Measurements from ENCODE around the gene PARK7. TPM values are rescaled to one million over a fixed set of nuclear protein-coding genes. Genes with fewer than 3 reads are reported as not detected.
"Not testable (repeated sequence)": the region's sequence is repeated elsewhere in the genome, so short reads cannot be mapped to it uniquely, and the experiment has no call there.

PARK7 gene
- total RNA-seq: 100 to 1,000 TPM; 429 to 457 TPM

- Mint-ChIP-seq H3K9me3 (no peaks in the 10 kb centered on the region), H3K4me3 (peak within 1 kb of the TSS; percentile 93), H3K27me3 (no peaks in the 10 kb centered on the region), H3K36me3 (peaks cover 40% of the 10 kb centered on the region), H3K4me1 (ENCODE audit: low read depth) (peaks cover 54% of the 10 kb centered on the region), H3K27ac (peak within 1 kb of the TSS; percentile 94)
- peak; percentile 100 for DNase-seq
- intact Hi-C loops (cut with micrococcal nuclease): loop anchor here (2.0 to 5.0 kb wide), 2 partner anchors 31 to 916 kb away; partner anchors contain the start of gene ENO1
- ChIA-PET CTCF (interaction anchor here (1.3 to 1.8 kb wide), 3 partner anchors 12 to 54 kb away, joined by 4 to 7 read pairs (median 4); partner anchors contain the start of gene TNFRSF9), POLR2A (interaction anchor here (0.6 to 3.6 kb wide), 8 partner anchors 9 to 45 kb away, joined by 3 to 30 read pairs (median 6); partner anchors contain the start of gene TNFRSF9)
Observed at GRCh38 chr1:7961216-7962013, at the start of gene PARK7. TSS of gene PARK7 (plus strand) at chr1:7961711. CDS start at chr1:7962786, 1,075 bp downstream.

DNA sequence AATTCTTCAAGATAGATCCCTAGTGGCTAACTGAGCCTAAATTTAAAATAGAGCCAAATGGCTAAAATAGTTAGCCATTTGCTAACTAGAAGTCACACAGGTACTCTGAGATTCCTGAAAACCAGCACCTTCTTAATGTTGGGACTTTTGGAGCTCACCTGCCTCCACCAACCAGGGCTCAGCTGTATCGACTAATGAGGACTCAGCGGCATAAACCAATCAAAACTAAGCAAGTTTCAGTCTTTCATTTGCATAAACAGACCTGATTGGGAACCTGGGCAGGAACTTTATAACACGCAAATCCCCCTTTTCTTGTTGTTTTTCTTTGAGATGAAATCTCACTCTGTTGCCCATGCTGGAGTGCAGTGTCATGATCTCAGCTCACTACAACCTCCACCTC is 49.4 kb upstream of the PARK7 start:
- H3K4me3 Mint-ChIP-seq: no peak overlapping the region
- H3K27ac Mint-ChIP-seq: no peak overlapping the region
- DNase-seq: no peak

DNA sequence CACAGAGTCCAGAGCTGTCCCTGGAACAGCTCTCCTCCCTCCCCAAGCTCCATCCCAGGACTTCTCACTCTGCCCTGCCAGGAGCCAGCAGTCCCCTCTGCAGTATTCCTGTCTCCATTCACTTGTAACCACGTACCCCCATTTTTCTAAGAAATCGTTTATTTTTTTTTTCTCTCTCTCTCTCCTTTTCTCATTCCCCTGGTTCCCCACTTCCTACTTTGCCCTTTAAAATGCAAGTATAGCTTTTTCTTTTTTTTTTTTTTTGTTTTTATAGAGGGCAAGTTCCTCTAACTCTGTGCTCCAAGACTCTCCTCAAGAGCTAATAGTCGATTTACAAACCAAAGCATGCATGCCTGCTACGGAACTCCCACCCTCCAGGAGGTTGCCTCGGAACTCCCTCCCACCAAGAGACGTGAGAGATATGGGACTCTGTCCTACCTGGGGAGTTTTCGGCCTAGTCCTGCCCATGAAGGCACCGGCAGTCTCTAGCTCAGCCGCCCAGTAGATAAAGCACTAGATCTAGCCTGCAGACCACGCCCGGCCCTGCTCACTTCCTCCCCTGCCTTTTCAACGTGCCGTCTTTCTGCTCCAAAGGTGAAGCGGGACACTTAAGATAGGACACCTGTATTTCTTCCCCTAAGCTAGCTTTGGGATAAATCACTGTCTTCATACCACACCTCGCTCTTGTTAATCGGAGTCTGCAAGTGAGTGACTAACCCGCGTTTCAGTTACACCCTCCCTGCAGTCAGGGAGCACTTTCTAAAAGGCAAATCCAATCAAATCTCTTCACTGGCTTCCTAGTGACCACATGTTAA is 48.6 kb upstream of the PARK7 start:
- H3K4me1 Mint-ChIP-seq (ENCODE audit: low read depth): peaks cover 34% of the 10 kb centered on the region
- H3K4me3 Mint-ChIP-seq: peak overlapping the region; percentile 17
- peaks cover 3% of the 10 kb centered on the region for H3K36me3 Mint-ChIP-seq
- no peaks in the 10 kb centered on the region for H3K27me3 Mint-ChIP-seq
- ChIA-PET POLR2A (interaction anchor here (0.6 to 0.7 kb wide), 2 partner anchors 25 to 42 kb away, joined by 3 to 5 read pairs; no protein-coding TSS in a partner anchor), CTCF (interaction anchor here (0.5 to 1.1 kb wide), 3 partner anchors 10 to 103 kb away, joined by 3 read pairs; no protein-coding TSS in a partner anchor)
- no peak for DNase-seq
- no peaks in the 10 kb centered on the region for H3K9me3 Mint-ChIP-seq
- H3K27ac Mint-ChIP-seq: no peak overlapping the region
- intact Hi-C loops (cut with micrococcal nuclease): no loop called here

More for the DNA sequence above, 49.4 kb upstream of the PARK7 start:
- CTCF ChIA-PET: interaction anchor here (0.5 to 1.0 kb wide), 2 partner anchors 39 to 103 kb away, joined by 3 read pairs; no protein-coding TSS in a partner anchor
- Mint-ChIP-seq H3K4me1 (ENCODE audit: low read depth) (peaks cover 31% of the 10 kb centered on the region), H3K27me3 (no peaks in the 10 kb centered on the region), H3K36me3 (peaks cover under 1% of the 10 kb centered on the region), H3K9me3 (no peaks in the 10 kb centered on the region)
- POLR2A ChIA-PET: no interaction called here
- intact Hi-C loops (cut with micrococcal nuclease): no loop called here

- ChIA-PET CTCF (interaction anchor here (0.6 to 1.9 kb wide), 9 partner anchors 9 to 248 kb away, joined by 3 to 7 read pairs (median 3); partner anchors contain the start of gene TNFRSF9), POLR2A (interaction anchor here (0.6 to 1.4 kb wide), 4 partner anchors 15 to 68 kb away, joined by 3 to 5 read pairs (median 4); partner anchors contain the start of gene TNFRSF9)
- H3K9me3 Mint-ChIP-seq: no peaks in the 10 kb centered on the region
- no peak overlapping the region for H3K4me3 Mint-ChIP-seq
- H3K4me1 Mint-ChIP-seq (ENCODE audit: low read depth): peaks cover 45% of the 10 kb centered on the region
- peak overlapping the region; percentile 71 for H3K27ac Mint-ChIP-seq
- DNase-seq: peak; percentile 51
- peaks cover 12% of the 10 kb centered on the region for H3K36me3 Mint-ChIP-seq
- H3K27me3 Mint-ChIP-seq: no peaks in the 10 kb centered on the region
- intact Hi-C loops (cut with micrococcal nuclease): no loop called here
Observed at GRCh38 chr1:7915826-7916500, 45.5 kb upstream of the PARK7 start.

DNA sequence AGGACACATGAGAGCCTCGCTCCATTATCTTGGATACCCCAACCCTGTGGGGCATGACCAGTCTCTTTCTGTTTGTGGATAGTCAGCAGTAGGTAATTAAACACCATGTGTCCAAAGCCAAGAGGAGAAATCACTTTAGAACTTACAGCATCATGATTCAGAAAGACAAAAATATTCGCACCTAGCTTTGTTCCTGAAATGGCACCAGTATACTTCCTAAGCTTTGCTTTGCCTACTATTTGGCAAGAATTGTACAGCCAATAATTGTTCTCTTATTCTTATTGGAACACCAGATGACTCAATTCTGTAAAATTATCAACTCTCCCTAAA is 45.0 kb upstream of the PARK7 start:
- CTCF ChIA-PET: interaction anchor here (0.9 to 1.9 kb wide), 7 partner anchors 8 to 249 kb away, joined by 3 to 7 read pairs (median 3); partner anchors contain the start of gene TNFRSF9
- POLR2A ChIA-PET: interaction anchor here (0.6 to 1.4 kb wide), 4 partner anchors 14 to 68 kb away, joined by 3 to 5 read pairs (median 4); partner anchors contain the start of gene TNFRSF9
- peak overlapping the region; percentile 71 for H3K27ac Mint-ChIP-seq
- peaks cover 12% of the 10 kb centered on the region for H3K36me3 Mint-ChIP-seq
- no peak overlapping the region for H3K4me3 Mint-ChIP-seq
- peaks cover 46% of the 10 kb centered on the region for H3K4me1 Mint-ChIP-seq (ENCODE audit: low read depth)
- H3K9me3 Mint-ChIP-seq: no peaks in the 10 kb centered on the region
- no peaks in the 10 kb centered on the region for H3K27me3 Mint-ChIP-seq
- intact Hi-C loops (cut with micrococcal nuclease): no loop called here
- no peak for DNase-seq

DNA sequence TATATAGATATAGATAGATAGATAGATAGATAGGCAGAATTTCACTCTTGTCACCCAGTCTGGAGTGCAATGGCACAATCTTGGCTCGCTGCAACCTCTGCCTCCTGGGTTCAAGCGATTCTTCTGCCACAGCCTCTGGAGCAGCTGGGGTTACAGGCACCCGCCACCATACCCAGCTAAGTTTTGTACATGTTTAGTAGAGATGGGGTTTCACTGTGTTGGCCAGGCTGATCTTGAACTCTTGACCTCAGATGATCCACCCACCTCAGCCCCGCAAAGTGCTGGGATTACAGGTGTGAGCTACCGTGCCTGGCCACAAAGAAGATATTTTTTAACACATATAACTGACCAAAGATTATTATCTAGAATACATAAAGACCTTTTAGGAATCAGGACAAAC is 43.5 kb upstream of the PARK7 start:
- Mint-ChIP-seq H3K4me1 (ENCODE audit: low read depth) (peaks cover 45% of the 10 kb centered on the region), H3K36me3 (peaks cover 12% of the 10 kb centered on the region)
- DNase-seq; H3K27me3 Mint-ChIP-seq; POLR2A ChIA-PET; H3K27ac Mint-ChIP-seq; intact Hi-C loops (cut with micrococcal nuclease); H3K9me3 Mint-ChIP-seq; H3K4me3 Mint-ChIP-seq: not testable (repeated sequence)
- CTCF ChIA-PET: interaction anchor here (1.0 kb wide), 1 partner anchor 16 kb away, joined by 3 read pairs; no protein-coding TSS in a partner anchor

GRCh38 chr1:7919880-7920279 is 41.6 kb upstream of the PARK7 start:
- H3K4me3 Mint-ChIP-seq: no peak overlapping the region
- POLR2A ChIA-PET: interaction anchor here (1.3 to 2.1 kb wide), 2 partner anchors 10 to 42 kb away, joined by 5 to 7 read pairs; partner anchors contain the start of gene PARK7
- intact Hi-C loops (cut with micrococcal nuclease): loop anchor here (1.0 kb wide), 1 partner anchor 11 kb away; no protein-coding TSS in a partner anchor

DNA sequence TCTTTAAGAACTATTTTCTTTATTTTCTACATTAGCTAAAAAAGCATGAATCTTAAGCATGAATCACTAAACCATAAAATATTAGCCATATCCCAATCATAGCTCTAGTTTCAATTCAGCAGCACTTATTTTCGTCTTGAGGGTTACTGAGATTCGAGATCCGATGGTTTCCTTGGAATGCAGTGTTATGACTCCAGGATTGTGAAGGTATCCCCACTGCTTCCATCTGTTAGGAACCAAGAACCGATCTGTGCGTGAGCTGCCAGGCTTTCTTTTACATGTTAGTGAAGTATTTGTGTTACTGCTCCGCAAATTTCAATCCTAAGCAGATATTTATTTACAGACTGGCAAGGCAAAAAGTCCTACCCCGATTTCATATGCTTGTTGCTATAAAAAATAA is 39.7 kb upstream of the PARK7 start:
- intact Hi-C loops (cut with micrococcal nuclease): no loop called here
- Mint-ChIP-seq H3K27me3 (no peaks in the 10 kb centered on the region), H3K36me3 (peaks cover 21% of the 10 kb centered on the region), H3K4me1 (ENCODE audit: low read depth) (peaks cover 25% of the 10 kb centered on the region), H3K9me3 (no peaks in the 10 kb centered on the region), H3K27ac (no peak overlapping the region), H3K4me3 (no peak overlapping the region)
- no peak for DNase-seq
- CTCF ChIA-PET: interaction anchor here (0.8 kb wide), 1 partner anchor 18 kb away, joined by 4 read pairs; no protein-coding TSS in a partner anchor
- POLR2A ChIA-PET: interaction anchor here (2.1 kb wide), 1 partner anchor 8 kb away, joined by 7 read pairs; no protein-coding TSS in a partner anchor

More at GRCh38 chr1:7919880-7920279, 41.6 kb upstream of the PARK7 start:
- peaks cover 36% of the 10 kb centered on the region for H3K4me1 Mint-ChIP-seq (ENCODE audit: low read depth)
- no peak for DNase-seq
- H3K36me3 Mint-ChIP-seq: peaks cover 12% of the 10 kb centered on the region
- no peaks in the 10 kb centered on the region for H3K27me3 Mint-ChIP-seq
- no peaks in the 10 kb centered on the region for H3K9me3 Mint-ChIP-seq
- no peak overlapping the region for H3K27ac Mint-ChIP-seq
- CTCF ChIA-PET: interaction anchor here (0.7 to 1.4 kb wide), 2 partner anchors 18 to 272 kb away, joined by 3 to 4 read pairs; no protein-coding TSS in a partner anchor

GRCh38 chr1:7922301-7922700 is 39.2 kb upstream of the PARK7 start:
- POLR2A ChIA-PET: interaction anchor here (2.1 kb wide), 1 partner anchor 8 kb away, joined by 7 read pairs; no protein-coding TSS in a partner anchor
- Mint-ChIP-seq H3K27me3 (no peaks in the 10 kb centered on the region), H3K4me1 (ENCODE audit: low read depth) (peaks cover 20% of the 10 kb centered on the region), H3K4me3 (no peak overlapping the region), H3K36me3 (peaks cover 23% of the 10 kb centered on the region), H3K27ac (no peak overlapping the region), H3K9me3 (no peaks in the 10 kb centered on the region)
- intact Hi-C loops (cut with micrococcal nuclease): no loop called here
- CTCF ChIA-PET: no interaction called here
- DNase-seq: no peak

DNA sequence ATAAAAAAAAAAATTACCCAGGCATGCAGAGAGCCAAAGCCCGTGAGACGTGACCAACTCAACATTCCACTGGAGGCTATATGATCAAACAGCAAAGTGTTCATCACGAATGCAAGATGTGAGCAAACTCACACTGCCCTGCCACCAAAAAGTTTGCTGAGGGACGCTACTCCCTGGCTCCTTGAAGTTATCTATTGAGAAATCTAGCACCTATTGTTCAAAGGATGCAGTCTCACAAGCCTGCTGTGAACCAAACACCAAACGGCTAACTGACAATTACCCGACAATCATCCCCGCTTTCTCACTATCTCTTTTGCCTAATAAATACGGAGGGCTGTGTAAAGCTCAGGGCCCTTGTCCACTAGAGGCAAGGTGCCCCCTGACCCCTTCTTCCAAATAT is 34.5 kb upstream of the PARK7 start:
- Mint-ChIP-seq H3K36me3 (peaks cover 32% of the 10 kb centered on the region), H3K4me1 (ENCODE audit: low read depth) (peaks cover 29% of the 10 kb centered on the region)
- H3K4me3 Mint-ChIP-seq; H3K9me3 Mint-ChIP-seq; H3K27me3 Mint-ChIP-seq; H3K27ac Mint-ChIP-seq; intact Hi-C loops (cut with micrococcal nuclease); CTCF ChIA-PET; POLR2A ChIA-PET; DNase-seq: not testable (repeated sequence)

DNA sequence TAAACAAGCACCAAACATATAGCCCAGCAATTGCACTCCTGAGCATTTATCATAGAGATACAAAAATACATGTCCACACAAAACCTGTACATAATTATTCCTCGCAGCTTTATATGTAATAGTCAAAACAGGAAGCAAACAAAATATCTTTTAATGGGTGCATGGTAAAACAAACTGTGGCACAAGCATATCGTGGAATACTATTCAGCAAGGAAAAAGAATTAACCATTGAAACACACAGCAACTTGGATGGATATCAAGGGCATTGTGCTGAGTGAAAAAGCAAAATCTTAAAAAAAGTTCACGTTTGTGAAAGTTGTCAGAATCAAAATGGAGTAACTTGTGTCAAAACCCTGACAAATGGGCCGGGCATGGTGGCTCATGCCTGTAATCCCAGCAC is 33.3 kb upstream of the PARK7 start:
- Mint-ChIP-seq H3K27ac (no peak overlapping the region), H3K27me3 (no peaks in the 10 kb centered on the region), H3K9me3 (no peaks in the 10 kb centered on the region), H3K4me1 (ENCODE audit: low read depth) (peaks cover 32% of the 10 kb centered on the region), H3K4me3 (no peak overlapping the region), H3K36me3 (peaks cover 42% of the 10 kb centered on the region)
- POLR2A ChIA-PET: no interaction called here
- intact Hi-C loops (cut with micrococcal nuclease): no loop called here
- CTCF ChIA-PET: no interaction called here
- no peak for DNase-seq
